Bronchial epithelial cell (primary cell): ENCODE results near the gene RNF10. TPM values are rescaled to one million over a fixed set of nuclear protein-coding genes. Genes with fewer than 3 reads are reported as not detected.
A peak's percentile ranks its signal among the peaks of the same experiment; 100 is the strongest.

Experiments used
- DNase-seq: peaks from one replicate; pipeline ENCODE4 v3.0.0-alpha.2; 2010; ENCODE audit warnings: low read depth
- FAIRE-seq: peaks from 2 replicates; lab custom pipeline; 2011; peaks lifted over from hg19 to GRCh38; lab: Jason Lieb, UNC
- H3K27me3 ChIP-seq: 2 replicates; pipeline ENCODE4 v1.5.1; 2011; ENCODE audit warnings: low read length; ENCODE audit not compliant: control insufficient read depth, insufficient read depth
- H3K36me3 ChIP-seq: 2 replicates; pipeline ENCODE4 v1.5.1; 2011; ENCODE audit warnings: low read length; ENCODE audit not compliant: control insufficient read depth, insufficient read depth
- H3K4me3 ChIP-seq: 2 replicates; pipeline ENCODE4 v1.5.1; 2011; ENCODE audit warnings: mild to moderate bottlenecking, low read depth, low read length, control low read depth
- total RNA-seq: library from RNA; depleted of rRNA; stranded (reverse); fragments of >200 nt; gene quantifications from 2 replicates; pipeline ENCODE4 v1.2.1, GENCODE V29; 2014
- TF ChIP-seq, protein P1 (sequence below): IDR thresholded peaks from 2 replicates; pipeline ENCODE4 v1.5.1; 2011; ENCODE audit warnings: mild to moderate bottlenecking, moderate library complexity, low read length, control low read depth, inconsistent platforms; ENCODE audit not compliant: insufficient read depth, severe bottlenecking

Gene RNF10
- total RNA-seq, 1 donor from 2014 or later, result 138 TPM

GRCh38 chr12:120534703-120535655 lies 823 bp downstream of the RNF10 start:
- no peak for FAIRE-seq
- DNase-seq, result peak; percentile 85
- TF ChIP-seq, protein P1, sequence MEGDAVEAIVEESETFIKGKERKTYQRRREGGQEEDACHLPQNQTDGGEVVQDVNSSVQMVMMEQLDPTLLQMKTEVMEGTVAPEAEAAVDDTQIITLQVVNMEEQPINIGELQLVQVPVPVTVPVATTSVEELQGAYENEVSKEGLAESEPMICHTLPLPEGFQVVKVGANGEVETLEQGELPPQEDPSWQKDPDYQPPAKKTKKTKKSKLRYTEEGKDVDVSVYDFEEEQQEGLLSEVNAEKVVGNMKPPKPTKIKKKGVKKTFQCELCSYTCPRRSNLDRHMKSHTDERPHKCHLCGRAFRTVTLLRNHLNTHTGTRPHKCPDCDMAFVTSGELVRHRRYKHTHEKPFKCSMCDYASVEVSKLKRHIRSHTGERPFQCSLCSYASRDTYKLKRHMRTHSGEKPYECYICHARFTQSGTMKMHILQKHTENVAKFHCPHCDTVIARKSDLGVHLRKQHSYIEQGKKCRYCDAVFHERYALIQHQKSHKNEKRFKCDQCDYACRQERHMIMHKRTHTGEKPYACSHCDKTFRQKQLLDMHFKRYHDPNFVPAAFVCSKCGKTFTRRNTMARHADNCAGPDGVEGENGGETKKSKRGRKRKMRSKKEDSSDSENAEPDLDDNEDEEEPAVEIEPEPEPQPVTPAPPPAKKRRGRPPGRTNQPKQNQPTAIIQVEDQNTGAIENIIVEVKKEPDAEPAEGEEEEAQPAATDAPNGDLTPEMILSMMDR, result no peak
- Histone ChIP-seq H3K4me3 (peak overlapping the region; percentile 60), H3K36me3 (peaks cover 2% of the 10 kb centered on the region), H3K27me3 (no peaks in the 10 kb centered on the region)

DNA sequence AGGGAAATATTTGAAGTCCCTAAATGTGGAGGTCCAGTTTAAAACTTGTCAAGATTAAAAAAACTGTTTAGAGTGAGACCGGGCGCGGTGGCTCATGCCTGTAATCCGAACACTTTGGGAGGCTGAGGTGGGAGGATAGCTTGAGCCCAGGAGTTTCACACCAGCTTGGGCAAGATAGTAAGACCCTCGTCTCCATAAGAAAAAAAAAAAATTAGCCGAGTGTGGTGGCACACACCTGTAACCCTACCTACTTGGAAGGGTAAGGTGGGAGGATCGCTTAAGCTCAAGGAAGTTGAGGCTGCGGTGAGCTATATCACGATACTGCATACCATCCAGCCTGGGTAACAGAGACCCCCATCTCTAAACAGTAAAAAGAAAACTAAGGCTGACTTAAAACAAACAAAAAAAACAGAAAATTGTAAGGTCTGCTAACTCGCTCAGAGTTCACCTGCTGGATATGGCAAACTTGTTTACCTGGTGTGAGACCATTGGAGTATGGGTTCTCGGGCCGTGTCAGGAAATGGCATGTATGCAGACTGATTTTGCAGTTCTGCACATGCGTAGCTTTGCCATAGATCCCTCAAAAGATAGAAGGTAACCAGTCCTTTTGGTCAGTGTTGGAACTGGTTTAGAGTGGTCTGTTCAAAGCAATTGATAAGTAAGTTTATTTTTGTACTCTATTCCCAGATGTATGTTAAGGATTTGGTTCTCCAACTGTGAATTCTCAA lies 2.1 kb downstream of the RNF10 start:
- Histone ChIP-seq H3K4me3 (peak overlapping the region; percentile 60), H3K27me3 (no peaks in the 10 kb centered on the region), H3K36me3 (peaks cover 2% of the 10 kb centered on the region)
- TF ChIP-seq, protein P1, result no peak
- DNase-seq (no peak), FAIRE-seq (no peak)

GRCh38 chr12:120537856-120538220 lies 3.7 kb downstream of the RNF10 start:
- TF ChIP-seq, protein P1, result no peak
- no peak for FAIRE-seq
- Histone ChIP-seq H3K36me3 (peaks cover 2% of the 10 kb centered on the region), H3K27me3 (no peaks in the 10 kb centered on the region), H3K4me3 (no peak overlapping the region)
- DNase-seq, result no peak

- TF ChIP-seq, protein P1, result no peak
- no peaks in the 10 kb centered on the region for H3K27me3 ChIP-seq
- DNase-seq (peak; percentile 55), FAIRE-seq (no peak)
- H3K36me3 ChIP-seq, result peaks cover 2% of the 10 kb centered on the region
- H3K4me3 ChIP-seq, result no peak overlapping the region
Observed at GRCh38 chr12:120538281-120539156, 4.4 kb downstream of the RNF10 start.

GRCh38 chr12:120539303-120539702 lies 5.1 kb downstream of the RNF10 start:
- TF ChIP-seq, protein P1, result no peak
- DNase-seq, result peak; percentile 62
- Histone ChIP-seq H3K36me3 (peaks cover 2% of the 10 kb centered on the region), H3K27me3 (no peaks in the 10 kb centered on the region), H3K4me3 (no peak overlapping the region)
- no peak for FAIRE-seq
